ENCODE data around the gene RASL10A. TPM values are rescaled to one million over a fixed set of nuclear protein-coding genes. Genes with fewer than 3 reads are reported as not detected.

The RASL10A gene
- total RNA-seq, 2 experiments from 2014 or later, result 2.7 to 23.7 TPM

DNA sequence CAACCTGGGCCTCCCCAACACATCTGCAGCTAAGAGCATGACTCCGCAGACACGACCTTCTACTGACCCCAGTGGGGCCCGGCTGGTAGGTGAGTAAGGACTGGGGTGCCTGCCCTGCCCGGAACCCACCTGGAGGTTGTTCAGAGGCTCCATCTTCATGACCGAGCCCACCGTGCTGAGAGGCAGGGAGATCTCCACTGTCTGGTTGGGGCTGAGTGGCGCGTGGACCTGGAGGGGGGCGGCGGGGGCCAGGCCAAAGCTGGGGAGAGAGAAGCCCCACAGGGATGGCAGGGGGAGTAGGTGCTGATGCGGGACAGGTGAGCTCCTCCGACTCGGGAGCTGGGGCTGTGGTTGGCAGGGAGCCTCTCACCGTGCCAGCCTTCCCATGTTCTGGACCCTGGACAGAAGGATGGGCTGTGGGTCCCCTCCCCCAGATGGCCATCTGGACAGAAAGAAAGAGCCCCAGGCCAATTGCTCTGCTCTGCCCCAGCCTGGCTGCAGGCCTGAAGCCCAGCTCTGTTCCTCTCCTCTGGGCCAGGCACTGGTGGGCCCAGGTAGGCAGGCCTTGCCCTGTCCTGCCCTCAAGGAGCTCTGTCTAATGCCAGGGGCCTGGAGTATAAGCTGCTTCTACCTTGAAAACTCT is 16.3 kb upstream of the RASL10A start:
- ChIA-PET CTCF (ENCODE audit: unreplicated experiment) (no interaction called here), POLR2A (no interaction called here)
- intact Hi-C loops (cut with micrococcal nuclease; ENCODE audit: unreplicated experiment), result no loop called here
- BruUV-seq (replicated peaks), result no TSS peak
- DNase-seq (ENCODE audit: low spot score), result no peak
- no peak for TF ChIP-seq EZH2phosphoT487 (IDR thresholded peaks at IDR 0.05; ENCODE audit: borderline replicate concordance, low read depth, low read length)
- TF ChIP-seq, protein P1, sequence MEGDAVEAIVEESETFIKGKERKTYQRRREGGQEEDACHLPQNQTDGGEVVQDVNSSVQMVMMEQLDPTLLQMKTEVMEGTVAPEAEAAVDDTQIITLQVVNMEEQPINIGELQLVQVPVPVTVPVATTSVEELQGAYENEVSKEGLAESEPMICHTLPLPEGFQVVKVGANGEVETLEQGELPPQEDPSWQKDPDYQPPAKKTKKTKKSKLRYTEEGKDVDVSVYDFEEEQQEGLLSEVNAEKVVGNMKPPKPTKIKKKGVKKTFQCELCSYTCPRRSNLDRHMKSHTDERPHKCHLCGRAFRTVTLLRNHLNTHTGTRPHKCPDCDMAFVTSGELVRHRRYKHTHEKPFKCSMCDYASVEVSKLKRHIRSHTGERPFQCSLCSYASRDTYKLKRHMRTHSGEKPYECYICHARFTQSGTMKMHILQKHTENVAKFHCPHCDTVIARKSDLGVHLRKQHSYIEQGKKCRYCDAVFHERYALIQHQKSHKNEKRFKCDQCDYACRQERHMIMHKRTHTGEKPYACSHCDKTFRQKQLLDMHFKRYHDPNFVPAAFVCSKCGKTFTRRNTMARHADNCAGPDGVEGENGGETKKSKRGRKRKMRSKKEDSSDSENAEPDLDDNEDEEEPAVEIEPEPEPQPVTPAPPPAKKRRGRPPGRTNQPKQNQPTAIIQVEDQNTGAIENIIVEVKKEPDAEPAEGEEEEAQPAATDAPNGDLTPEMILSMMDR (conservative IDR thresholded peaks at IDR 0.05; ENCODE audit: low read length), result no peak
- peaks cover 99% of the 10 kb centered on the region for H3K36me3 ChIP-seq (ENCODE audit: insufficient read depth, low read length)
- no peaks in the 10 kb centered on the region for H3K4me1 ChIP-seq (ENCODE audit: insufficient read depth, low read length, poor library complexity, severe bottlenecking)
- H3K27ac ChIP-seq (ENCODE audit: low read depth, low read length, poor library complexity, severe bottlenecking), result no peak overlapping the region
- no peaks in the 10 kb centered on the region for H3K9me2 ChIP-seq (ENCODE audit: insufficient read depth, low read length)
- H2AFZ ChIP-seq (ENCODE audit: low read length), result no peak overlapping the region
- H3K9me3 ChIP-seq (ENCODE audit: low read length), result no peaks in the 10 kb centered on the region
- no peak overlapping the region for H3K4me2 ChIP-seq (ENCODE audit: low read length)
- no peaks in the 10 kb centered on the region; the same call in 1 of the 2 replicates for H4K20me1 ChIP-seq (ENCODE audit: insufficient read depth, low read length)
- H3K4me3 ChIP-seq (ENCODE audit: low read depth, low read length, poor library complexity, severe bottlenecking), result no peak overlapping the region
- H3K79me2 ChIP-seq (ENCODE audit: insufficient read depth, low read depth, low read length), result no peaks in the 10 kb centered on the region

DNA sequence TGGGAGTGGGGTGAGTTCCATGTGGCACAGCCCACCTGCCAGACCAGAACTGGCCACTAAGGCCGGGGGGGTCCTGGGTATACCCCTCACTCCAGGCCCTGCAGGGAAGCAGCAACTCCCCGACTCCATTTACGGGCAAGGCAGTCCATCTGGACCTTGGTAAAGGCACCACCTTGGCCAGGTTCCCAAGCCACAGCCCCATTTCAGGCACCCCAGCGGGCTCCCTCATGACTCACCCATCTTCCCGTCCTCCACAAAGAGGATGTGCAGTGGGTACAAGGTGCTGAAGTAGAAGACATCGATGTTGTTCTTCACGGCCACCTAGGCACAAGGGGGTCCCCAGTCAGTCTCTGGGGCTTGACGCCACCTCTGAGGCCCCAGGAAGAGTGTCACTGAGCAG is 15.7 kb upstream of the RASL10A start:
- peaks cover 100% of the 10 kb centered on the region for H3K36me3 ChIP-seq (ENCODE audit: insufficient read depth, low read length)
- H3K4me2 ChIP-seq (ENCODE audit: low read length), result no peak overlapping the region
- H3K4me3 ChIP-seq (ENCODE audit: low read depth, low read length, poor library complexity, severe bottlenecking), result no peak overlapping the region
- H3K79me2 ChIP-seq (ENCODE audit: insufficient read depth, low read depth, low read length), result no peaks in the 10 kb centered on the region
- no peaks in the 10 kb centered on the region; the same call in 1 of the 2 replicates for H4K20me1 ChIP-seq (ENCODE audit: insufficient read depth, low read length)
- CTCF ChIA-PET (ENCODE audit: unreplicated experiment), result no interaction called here
- POLR2A ChIA-PET, result no interaction called here
- no peak overlapping the region for H3K27ac ChIP-seq (ENCODE audit: low read depth, low read length, poor library complexity, severe bottlenecking)
- DNase-seq (ENCODE audit: low spot score), result no peak
- no peaks in the 10 kb centered on the region for H3K4me1 ChIP-seq (ENCODE audit: insufficient read depth, low read length, poor library complexity, severe bottlenecking)
- H2AFZ ChIP-seq (ENCODE audit: low read length), result no peak overlapping the region
- H3K9me2 ChIP-seq (ENCODE audit: insufficient read depth, low read length), result no peaks in the 10 kb centered on the region
- BruUV-seq (replicated peaks), result no TSS peak
- intact Hi-C loops (cut with micrococcal nuclease; ENCODE audit: unreplicated experiment), result no loop called here
- no peaks in the 10 kb centered on the region for H3K9me3 ChIP-seq (ENCODE audit: low read length)
- TF ChIP-seq EZH2phosphoT487 (IDR thresholded peaks at IDR 0.05; ENCODE audit: borderline replicate concordance, low read depth, low read length), result no peak
- TF ChIP-seq, protein P1 (conservative IDR thresholded peaks at IDR 0.05; ENCODE audit: low read length), result no peak

DNA sequence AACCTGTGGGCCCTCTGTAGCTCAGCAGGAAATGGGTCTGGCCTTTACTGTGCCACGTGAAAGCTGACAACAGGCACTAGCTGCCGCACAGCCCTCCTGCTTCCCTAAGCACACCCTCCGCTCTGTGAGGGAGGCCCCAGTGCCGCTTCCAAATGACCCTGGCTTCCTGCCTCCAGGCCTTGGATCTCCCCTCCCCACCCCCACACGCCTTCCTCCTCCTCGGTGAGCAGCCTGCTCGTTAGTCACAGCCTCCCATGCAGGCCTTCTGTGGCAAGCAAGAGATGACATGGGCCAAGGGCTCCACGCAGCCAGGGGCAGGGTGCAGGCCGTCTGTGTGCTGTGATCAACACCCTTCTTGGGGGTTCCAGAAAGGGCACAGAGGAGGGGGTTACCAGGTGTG is 15.3 kb upstream of the RASL10A start:
- H3K9me3 ChIP-seq (ENCODE audit: low read length), result no peaks in the 10 kb centered on the region
- H3K9me2 ChIP-seq (ENCODE audit: insufficient read depth, low read length), result no peaks in the 10 kb centered on the region
- no peak for DNase-seq (ENCODE audit: low spot score)
- H4K20me1 ChIP-seq (ENCODE audit: insufficient read depth, low read length), result no peaks in the 10 kb centered on the region
- H3K4me1 ChIP-seq (ENCODE audit: insufficient read depth, low read length, poor library complexity, severe bottlenecking), result no peaks in the 10 kb centered on the region
- intact Hi-C loops (cut with micrococcal nuclease; ENCODE audit: unreplicated experiment), result no loop called here
- H2AFZ ChIP-seq (ENCODE audit: low read length), result no peak overlapping the region
- BruUV-seq (replicated peaks), result no TSS peak
- no peak overlapping the region for H3K4me2 ChIP-seq (ENCODE audit: low read length)
- TF ChIP-seq, protein P1 (conservative IDR thresholded peaks at IDR 0.05; ENCODE audit: low read length), result no peak
- no peak for TF ChIP-seq EZH2phosphoT487 (IDR thresholded peaks at IDR 0.05; ENCODE audit: borderline replicate concordance, low read depth, low read length)
- no peak overlapping the region for H3K27ac ChIP-seq (ENCODE audit: low read depth, low read length, poor library complexity, severe bottlenecking)
- no peaks in the 10 kb centered on the region for H3K79me2 ChIP-seq (ENCODE audit: insufficient read depth, low read depth, low read length)
- CTCF ChIA-PET (ENCODE audit: unreplicated experiment), result no interaction called here
- H3K4me3 ChIP-seq (ENCODE audit: low read depth, low read length, poor library complexity, severe bottlenecking), result no peak overlapping the region
- H3K36me3 ChIP-seq (ENCODE audit: insufficient read depth, low read length), result peaks cover 100% of the 10 kb centered on the region
- POLR2A ChIA-PET, result no interaction called here
